SK-N-MC (cell line): ENCODE data around the gene ANKRD13B.

Source experiments
- EZH2 ChIP-seq: fragments of 200-600 bp; sonication (generic); IDR thresholded peaks from one replicate; pipeline ENCODE4 v1.6.1; 2017; ENCODE audit warnings: antibody characterized with exemption
- FOXP2 ChIP-seq: optimal IDR thresholded peaks from 2 replicates; pipeline ENCODE3; 2011; ENCODE audit warnings: mild to moderate bottlenecking, moderate library complexity; ENCODE audit not compliant: insufficient read depth; ENCODE audit errors: extremely low read length, control extremely low read depth
- POLR2AphosphoS5 ChIP-seq: IDR thresholded peaks from 2 replicates; pipeline ENCODE4 v1.6.1; 2012; ENCODE audit warnings: mild to moderate bottlenecking, low read depth, low read length, borderline replicate concordance

DNA sequence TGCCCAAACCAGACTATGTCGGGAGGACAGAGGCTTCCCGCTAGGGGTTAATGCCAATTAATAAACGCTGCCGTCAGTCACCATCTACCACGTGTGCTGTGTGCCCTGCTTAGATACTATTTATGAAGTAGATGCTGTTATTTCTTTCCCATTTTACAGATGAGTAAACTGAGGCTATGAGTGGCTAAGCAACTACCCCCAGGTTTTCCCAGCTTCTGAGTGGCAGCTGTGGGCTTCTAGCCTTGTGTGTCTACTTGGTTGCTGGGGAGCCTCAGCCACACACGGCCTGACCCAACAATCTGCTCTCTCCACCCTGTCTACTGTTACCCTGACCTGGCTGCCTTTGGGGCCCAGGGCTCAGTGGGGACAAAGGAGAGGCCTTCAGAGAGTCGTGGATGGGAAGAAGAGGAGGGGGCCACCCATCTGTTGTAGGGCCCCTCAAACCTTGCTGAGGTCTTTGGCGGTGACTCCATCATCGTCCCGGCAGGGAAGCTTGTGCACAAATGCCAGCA is 10.6 kb upstream of the ANKRD13B start:
- no peak for TF ChIP-seq EZH2
- TF ChIP-seq POLR2AphosphoS5, result no peak
- TF ChIP-seq FOXP2, result no peak
